A549 (cell line): ENCODE data around the gene ANO10.

Experiments
- CHD4 ChIP-seq: fragments of 200-600 bp; sonication (generic); IDR thresholded peaks from 2 replicates; pipeline ENCODE4 v1.6.1; 2016; ENCODE audit warnings: antibody characterized with exemption, mild to moderate bottlenecking, borderline replicate concordance
- EP300 ChIP-seq, 2 experiments: fragments of >200 bp; sonication (Bioruptor Twin); formaldehyde crosslinking; IDR thresholded peaks; 2 replicates in 1 of 2; 3 replicates in 1 of 2; pipeline ENCODE4 v1.6.1; 2016 to 2017
- ESRRA ChIP-seq: fragments of 150-350 bp; IDR thresholded peaks from 2 replicates; pipeline ENCODE4 v1.6.1; 2014; ENCODE audit warnings: mild to moderate bottlenecking, low read length, borderline replicate concordance
- KDM1A ChIP-seq: fragments of 200-600 bp; sonication (generic); IDR thresholded peaks from 2 replicates; pipeline ENCODE4 v1.6.1; 2016; ENCODE audit warnings: low read depth, mild to moderate bottlenecking
- MYC ChIP-seq: IDR thresholded peaks from 2 replicates; pipeline ENCODE4 v1.6.1; 2012; ENCODE audit warnings: mild to moderate bottlenecking, inconsistent platforms, low read length, improper control_type of control experiment, borderline replicate concordance
- NR3C1 ChIP-seq: fragments of >200 bp; sonication (Bioruptor Twin); formaldehyde crosslinking; IDR thresholded peaks from 3 replicates; pipeline ENCODE4 v1.6.1; 2017
- POLR2A ChIP-seq: IDR thresholded peaks from 2 replicates; pipeline ENCODE4 v1.6.1; 2012; ENCODE audit warnings: mild to moderate bottlenecking, low read length
- RAD21 ChIP-seq, 2 experiments: fragments of >200 bp in 1 of 2; sonication (Bioruptor Twin) in 1 of 2; formaldehyde crosslinking in 1 of 2; IDR thresholded peaks in 1 of 2; conservative IDR thresholded peaks in 1 of 2; 2 replicates in 1 of 2; 3 replicates in 1 of 2; pipeline ENCODE4 v1.6.1; 2012 to 2018; ENCODE audit warnings: inconsistent platforms in 1 of 2
- SMC3 ChIP-seq: fragments of >200 bp; sonication (Bioruptor Twin); formaldehyde crosslinking; IDR thresholded peaks from 3 replicates; pipeline ENCODE4 v1.6.1; 2018; ENCODE audit warnings: inconsistent platforms
- TFCP2L1 ChIP-seq: fragments of 250-450 bp; sonication (Bioruptor Pico); IDR thresholded peaks from 2 replicates; pipeline ENCODE4 v1.5.0; 2021; ENCODE audit warnings: mild to moderate bottlenecking
- TF ChIP-seq, protein P1 (sequence below): IDR thresholded peaks from 2 replicates; pipeline ENCODE4 v1.6.1; 2012

DNA sequence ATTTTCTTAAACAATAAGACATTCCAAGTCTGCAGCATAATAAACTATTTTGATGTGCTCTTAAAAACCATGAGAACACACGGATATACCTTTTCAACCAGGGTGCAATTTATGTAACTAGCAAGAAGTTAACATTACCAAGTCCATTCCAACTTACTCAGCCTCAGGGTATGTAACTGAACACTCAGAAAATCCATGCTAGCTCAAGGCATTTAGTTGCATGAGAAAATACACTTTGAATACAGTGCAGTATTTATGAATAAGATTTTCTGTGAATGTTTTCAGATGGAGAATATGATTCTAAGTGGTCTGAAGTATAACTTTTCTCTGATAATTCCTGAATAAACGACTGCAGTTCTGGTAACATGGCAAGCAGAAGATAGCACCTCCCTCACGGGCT lies 211.2 kb downstream of the ANO10 start:
- no peak for TF ChIP-seq KDM1A
- TF ChIP-seq, protein P1, sequence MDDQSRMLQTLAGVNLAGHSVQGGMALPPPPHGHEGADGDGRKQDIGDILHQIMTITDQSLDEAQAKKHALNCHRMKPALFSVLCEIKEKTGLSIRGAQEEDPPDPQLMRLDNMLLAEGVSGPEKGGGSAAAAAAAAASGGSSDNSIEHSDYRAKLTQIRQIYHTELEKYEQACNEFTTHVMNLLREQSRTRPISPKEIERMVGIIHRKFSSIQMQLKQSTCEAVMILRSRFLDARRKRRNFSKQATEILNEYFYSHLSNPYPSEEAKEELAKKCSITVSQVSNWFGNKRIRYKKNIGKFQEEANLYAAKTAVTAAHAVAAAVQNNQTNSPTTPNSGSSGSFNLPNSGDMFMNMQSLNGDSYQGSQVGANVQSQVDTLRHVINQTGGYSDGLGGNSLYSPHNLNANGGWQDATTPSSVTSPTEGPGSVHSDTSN = no peak
- no peak for TF ChIP-seq RAD21 (conservative IDR thresholded peaks at IDR 0.05 in 1 of 2, IDR thresholded peaks at IDR 0.05 in 1 of 2)
- TF ChIP-seq CHD4 = no peak
- no peak for TF ChIP-seq ESRRA
- no peak for TF ChIP-seq POLR2A
- no peak for TF ChIP-seq MYC
- TF ChIP-seq EP300 (IDR thresholded peaks at IDR 0.05) = no peak
- TF ChIP-seq NR3C1 = no peak
- no peak for TF ChIP-seq TFCP2L1 (CRISPR knock-in tag)
- no peak for TF ChIP-seq SMC3
